NCI-H1436 (cell line): Measurements from ENCODE around the gene GRID2.
"Not testable (repeated sequence)": the region's sequence is repeated elsewhere in the genome, so short reads cannot be mapped to it uniquely, and the experiment has no call there.

Source experiments
- DNase-seq: peaks from one replicate; lab custom pipeline; 2025; lab: John Stamatoyannopoulos, UW

Gene GRID2

GRCh38 chr4:93199492-93199891, 895.7 kb downstream of the GRID2 start:
- peak; percentile 54 for DNase-seq

DNA sequence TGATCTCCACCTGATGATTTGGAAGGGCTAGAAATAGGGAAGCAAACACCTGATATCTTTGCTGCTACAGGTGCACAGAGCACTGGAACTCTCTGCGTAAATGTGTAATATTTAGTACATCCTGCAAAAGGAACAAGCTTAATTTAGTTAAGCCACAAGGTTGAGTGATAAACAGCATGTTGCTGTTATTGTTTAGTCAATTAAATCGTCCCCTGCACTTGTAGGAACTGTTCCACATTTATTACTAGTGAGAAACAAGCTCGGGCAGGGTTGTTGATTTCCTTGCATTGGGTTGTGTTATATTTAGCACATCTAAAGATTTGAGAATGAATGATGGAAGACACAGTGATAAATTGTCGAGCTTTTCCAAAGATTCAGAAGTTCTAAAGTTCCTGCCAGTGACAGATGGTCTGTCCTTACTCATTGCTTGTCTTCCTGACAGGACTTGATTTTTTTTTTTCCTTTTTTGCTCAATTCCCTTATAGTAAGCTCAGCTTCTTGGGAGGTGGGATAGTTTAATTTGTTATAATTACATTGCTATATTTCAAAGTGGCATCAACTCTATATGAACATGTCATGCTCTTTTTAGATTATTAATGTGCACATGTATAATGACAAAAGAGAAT, 897.8 kb downstream of the GRID2 start:
- DNase-seq: no peak

DNA sequence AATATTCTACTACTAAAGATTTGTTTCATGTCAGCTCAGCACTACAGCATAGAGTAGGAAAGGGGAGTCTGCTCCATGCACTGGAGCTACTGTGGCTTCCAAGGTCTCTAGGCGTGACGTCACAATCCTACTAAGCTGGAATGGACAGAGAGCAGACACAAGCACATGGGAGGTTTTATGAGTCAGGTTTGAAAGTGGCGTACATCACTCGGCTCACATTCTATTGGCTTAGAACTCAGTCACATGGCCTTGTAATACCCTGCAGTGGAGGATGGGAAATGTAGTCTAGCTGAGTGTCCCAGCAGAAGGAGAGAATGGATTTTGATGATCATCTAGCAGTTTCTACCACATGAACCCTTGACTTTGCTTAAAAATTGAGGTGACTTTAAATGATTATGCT, 899.9 kb downstream of the GRID2 start:
- no peak for DNase-seq

DNA sequence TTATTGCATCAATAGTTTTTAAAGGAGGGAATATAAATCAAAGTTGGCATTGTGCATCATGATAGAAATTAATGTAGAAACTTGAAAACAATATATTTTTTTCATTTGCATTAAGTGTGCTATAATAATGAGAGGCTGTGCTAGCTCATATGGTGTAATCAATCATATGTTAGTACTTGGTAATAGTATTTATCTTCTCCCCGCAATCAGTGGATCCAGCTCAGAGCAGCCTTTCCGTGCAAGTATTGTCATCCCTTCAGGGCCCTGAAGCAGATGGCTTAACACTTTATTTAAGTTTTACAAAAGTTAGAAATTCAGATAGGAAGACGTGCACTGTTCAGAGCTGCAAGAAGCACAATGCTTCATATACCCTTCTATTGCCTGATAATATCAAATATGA, 908.5 kb downstream of the GRID2 start:
- DNase-seq: no peak

GRCh38 chr4:93216646-93217045, 912.9 kb downstream of the GRID2 start:
- DNase-seq: no peak

DNA sequence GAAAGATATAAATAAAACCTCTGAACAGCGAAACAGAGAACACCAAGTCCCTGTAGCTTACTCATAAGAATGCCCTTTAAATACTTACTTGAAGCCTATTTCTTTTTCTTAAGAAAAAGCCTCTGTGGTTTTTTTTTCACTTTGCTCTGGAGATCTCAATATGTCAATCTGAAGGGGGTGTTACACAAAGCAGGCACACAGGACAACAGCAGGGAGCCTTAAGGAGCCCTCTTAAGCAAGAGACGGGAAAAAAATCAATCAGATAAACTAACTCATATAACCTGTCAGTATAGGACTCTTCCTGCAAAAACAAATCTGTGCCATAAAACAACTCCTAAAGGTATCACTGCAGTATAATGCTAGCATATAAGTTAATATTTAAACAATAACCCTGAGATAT, 913.7 kb downstream of the GRID2 start:
- no peak for DNase-seq

DNA sequence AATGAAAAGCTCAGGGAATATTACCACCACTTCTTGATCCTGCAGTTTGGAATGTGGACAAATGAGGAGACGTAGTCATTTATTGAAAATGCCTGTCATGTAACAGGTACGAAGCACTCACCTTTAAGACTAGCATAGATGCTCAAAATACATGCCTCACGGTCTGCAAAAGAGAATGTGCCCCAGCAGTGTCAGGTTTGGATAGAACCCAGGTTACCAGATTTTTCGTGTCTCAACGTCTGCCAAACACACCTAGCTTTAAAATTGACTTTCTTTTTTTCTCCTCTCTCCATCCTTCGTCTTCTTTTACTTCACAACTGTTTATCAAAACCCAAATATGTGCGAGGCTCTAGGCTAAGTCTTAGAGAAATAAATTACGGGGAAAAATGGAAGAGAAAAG, 918.0 kb downstream of the GRID2 start:
- no peak for DNase-seq

DNA sequence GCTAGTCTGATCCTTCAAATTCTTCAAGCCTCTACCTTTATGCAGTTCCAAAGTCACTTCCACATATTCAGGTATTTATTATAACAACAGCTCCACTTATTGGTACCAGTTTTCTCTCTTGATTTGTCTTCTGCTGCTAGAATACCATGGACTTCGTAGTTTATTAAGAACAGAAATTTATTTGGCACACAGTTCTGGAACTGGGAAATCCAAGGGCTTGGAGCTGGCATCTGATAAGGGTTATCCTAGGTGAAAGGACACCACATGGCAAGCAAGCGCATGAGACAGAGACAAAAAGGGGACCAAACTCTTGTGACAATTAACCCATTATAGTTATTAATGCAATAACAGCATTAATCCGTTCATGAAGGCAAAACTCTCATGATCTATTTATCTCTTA, 924.3 kb downstream of the GRID2 start:
- DNase-seq: no peak

DNA sequence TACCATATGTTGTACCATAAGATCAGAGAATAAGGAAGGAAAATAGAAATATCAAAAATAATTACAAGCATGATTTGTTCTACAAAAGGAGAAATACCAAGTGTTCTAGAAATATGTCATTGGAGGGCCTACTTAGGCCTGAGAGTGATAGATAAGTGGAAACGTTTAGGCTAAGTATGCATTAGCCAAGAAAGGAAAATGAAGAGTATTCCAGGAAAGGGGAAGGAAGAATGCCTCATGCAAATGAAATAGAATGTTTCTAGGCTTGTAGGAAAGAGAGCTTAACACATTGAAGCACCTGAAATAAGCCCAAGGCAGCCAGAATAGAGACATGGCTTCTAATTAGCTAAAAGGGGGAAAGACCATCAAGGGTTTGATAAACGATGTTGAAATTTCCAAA, 929.1 kb downstream of the GRID2 start:
- no peak for DNase-seq

GRCh38 chr4:93237521-93237920, 933.8 kb downstream of the GRID2 start:
- no peak for DNase-seq

DNA sequence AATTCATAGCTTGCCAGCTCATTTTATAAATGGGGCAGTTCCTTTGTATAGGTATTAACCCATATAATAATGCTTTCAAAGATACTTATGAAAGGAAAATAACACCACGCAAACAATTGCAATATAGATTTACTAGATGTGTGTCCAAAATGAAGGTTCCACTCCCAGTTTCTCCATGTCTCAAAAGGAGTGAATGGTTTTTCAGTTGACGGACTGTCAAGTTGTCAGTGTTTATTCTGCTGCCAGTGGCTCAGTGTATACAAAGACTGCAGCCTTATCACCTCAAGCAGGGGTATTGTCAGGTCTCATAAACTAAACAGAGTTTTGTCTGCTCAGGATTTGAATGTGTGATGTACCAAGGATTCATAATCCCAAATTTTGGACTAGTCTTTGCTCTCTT, 939.5 kb downstream of the GRID2 start:
- DNase-seq: no peak

- no peak for DNase-seq
Observed at GRCh38 chr4:93261207-93261606, 957.4 kb downstream of the GRID2 start.

DNA sequence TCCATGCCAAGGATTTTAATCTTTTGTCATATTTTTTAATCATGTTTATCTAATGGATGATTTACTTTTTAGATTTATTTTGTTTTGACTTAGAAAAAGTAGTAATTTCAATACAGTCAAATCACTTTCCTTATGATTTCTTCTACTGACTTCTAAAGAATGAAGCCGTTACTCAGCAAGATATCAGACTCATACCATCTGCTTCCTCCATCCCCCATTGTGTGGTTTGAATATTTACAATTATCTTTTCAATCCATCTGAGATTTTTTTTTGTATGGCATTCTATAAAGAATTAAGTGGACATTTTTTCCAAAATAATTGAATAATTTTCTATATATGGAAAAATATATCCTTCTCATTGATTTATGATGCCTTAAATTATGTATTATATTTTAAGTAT, 959.4 kb downstream of the GRID2 start:
- DNase-seq: no peak

DNA sequence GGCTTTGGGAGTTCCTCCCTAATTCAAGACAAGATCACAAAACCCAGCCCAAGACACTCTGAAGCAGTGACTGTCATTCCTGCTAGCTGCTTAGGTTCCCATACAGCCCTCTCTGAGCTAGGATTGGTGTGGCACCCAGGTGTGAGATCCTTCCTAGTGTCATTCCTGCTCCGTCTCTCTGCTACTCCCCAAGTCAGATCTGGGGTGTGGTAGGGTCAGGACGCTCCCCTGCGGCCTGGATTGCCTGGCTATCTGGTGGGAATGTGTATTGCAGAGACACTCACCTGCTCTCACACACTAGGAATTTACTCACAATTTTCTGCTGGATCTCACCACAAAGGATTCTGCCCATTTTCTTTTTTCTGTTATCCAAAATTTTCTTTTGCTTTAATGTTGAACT, 964.0 kb downstream of the GRID2 start:
- DNase-seq: no peak

GRCh38 chr4:93285346-93285745, 981.6 kb downstream of the GRID2 start:
- DNase-seq: no peak

DNA sequence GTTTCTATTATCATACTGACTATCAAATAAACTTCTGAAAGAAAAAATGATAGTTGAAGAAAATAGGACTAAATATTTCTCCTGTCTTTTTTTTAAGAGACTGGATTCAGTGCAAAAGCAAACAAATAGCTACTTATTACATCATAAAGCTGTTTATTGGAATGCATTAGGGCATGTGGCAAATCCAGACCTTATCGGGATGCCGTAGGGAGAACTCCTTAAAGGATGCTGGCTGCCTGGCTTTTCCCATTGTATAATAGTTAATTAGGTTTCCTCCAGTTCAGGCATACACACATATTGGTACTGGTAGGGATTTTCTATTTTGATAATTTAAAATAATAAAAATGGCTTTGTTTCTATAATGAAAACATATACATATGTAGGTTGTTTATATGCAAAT, 985.5 kb downstream of the GRID2 start:
- no peak for DNase-seq

DNA sequence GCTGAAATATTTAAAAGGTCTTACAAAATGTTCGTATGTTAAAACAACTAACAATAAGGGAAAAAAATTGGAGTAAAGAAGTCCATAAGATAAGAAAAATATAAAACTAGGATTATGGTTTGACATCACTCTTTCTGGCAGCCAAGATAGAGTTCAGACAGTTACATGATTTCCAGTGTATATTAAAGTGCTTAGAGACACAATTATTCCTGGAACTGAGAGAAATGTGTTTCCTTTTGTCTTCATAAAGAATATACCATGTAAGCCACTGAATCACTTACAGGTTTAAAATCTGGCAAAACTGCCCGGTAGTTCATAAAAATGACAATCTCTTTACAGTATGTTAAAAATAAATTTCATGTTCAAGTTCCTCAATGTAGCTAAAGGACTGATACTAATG, 986.1 kb downstream of the GRID2 start:
- DNase-seq: no peak

GRCh38 chr4:93299118-93299517, 995.4 kb downstream of the GRID2 start:
- DNase-seq: no peak

DNA sequence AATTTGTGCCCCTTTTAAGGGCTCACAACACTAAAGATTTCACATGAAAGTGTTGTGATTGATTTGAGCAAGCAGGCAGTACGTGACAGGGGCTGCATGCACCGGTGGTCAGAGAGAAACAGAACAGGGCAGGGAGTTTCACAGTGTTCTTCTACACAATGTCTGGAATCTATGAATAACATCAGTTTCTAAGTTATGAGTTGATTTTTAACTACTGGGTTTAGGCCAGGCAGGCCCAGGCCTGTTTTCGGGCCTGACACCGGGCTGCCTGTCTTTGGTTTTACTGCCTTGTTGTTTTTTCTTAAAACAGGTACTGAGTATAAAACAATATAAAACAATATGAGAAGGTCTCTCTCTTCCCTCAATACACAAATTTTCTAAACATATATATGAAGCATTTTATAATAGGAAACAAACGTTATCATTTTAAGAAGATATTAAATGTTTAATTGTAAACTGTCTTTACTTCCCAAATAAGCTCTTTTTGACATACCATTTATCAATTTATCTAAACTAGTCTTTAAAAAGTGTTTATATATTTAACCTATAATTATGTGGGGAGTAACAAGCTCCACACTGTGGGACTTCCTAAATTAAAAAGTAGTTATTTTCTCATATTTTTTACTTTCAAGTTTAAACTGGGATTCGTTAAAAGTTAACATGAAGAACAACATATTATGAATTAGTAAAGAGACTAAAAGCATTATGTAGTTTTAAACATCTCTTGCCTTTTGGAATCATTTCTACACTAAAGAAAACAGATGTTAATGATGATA, 997.2 kb downstream of the GRID2 start:
- DNase-seq: not testable (repeated sequence)

DNA sequence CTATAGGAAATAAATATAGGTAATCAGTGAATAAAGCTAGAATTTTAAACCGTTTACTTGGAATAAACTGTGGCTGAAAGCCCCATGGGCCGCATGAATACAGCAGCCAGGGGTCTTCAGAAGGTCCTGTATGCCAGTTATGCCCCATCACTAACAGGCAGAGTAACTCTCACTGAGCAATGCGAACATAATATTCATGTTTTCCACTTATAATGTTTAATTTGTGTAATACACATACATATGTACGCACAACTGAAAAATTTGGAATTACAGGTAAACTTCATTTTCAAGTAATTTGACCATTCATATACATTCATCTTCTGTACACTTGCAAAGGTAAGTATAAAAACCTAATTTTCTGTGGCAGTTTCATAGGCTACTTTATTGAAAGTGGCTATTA, 998.5 kb downstream of the GRID2 start:
- DNase-seq: no peak

GRCh38 chr4:93303440-93303839, 999.7 kb downstream of the GRID2 start:
- no peak for DNase-seq

DNA sequence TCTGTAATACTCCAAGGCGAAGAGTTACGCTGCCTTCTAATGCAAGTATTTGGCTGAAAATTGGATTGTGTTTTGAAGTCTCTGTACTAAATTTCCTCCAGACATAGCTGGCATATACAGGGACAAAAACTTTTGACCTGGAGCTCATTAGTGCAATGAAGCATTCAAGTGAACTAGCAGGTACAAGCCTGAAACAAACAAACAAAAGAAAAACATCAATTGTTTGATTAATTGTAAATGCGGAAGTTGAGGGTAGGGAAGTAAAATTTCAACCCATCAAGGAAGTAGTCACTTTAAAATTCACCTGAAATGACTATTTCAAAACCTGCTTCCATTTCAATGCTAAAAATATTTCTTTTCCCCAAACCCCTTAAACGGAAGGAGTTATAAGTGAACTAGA, 1008.5 kb downstream of the GRID2 start:
- DNase-seq: no peak

DNA sequence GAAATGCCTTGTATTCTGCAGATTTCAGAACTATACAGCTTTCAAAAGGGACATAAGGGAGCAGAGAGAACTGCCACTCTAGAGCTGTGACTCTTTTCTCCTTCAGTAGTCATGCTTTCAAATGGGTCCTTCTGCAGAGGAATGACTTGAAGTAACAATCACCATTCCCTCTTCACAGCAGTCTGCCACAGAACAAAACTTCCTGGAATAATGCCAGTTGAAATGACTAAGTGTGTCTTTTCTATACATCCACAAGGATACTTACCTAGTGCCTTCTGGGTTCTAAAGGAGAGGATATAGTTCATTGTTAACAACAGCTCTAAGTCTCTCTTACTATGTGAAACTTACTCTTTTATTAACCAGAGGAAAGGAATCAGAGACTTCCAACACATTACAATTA, 1009.4 kb downstream of the GRID2 start:
- no peak for DNase-seq

GRCh38 chr4:93317057-93317456, 1013.3 kb downstream of the GRID2 start:
- peak; percentile 36 for DNase-seq
